Hypothalamus (tissue), 51 donors: ENCODE data around the gene SLC31A1.
"Not testable (repeated sequence)": the region's sequence is repeated elsewhere in the genome, so short reads cannot be mapped to it uniquely, and the experiment has no call there.

Source experiments
- DNase-seq, 51 donors: peaks; one replicate each; lab custom pipeline; 2025; lab: John Stamatoyannopoulos, UW

SLC31A1 gene

GRCh38 chr9:113219969-113220368 is 1.4 kb upstream of the SLC31A1 start:
- DNase-seq, result no peak

- DNase-seq, result peak in 1 of 51 donors; percentile 29
Measured at GRCh38 chr9:113220467-113221002, 809 bp upstream of the SLC31A1 start.

- DNase-seq, result peak in 3 of 51 donors; percentile 3 to 47 (median 18)
Measured at GRCh38 chr9:113221800-113222481, 597 bp downstream of the SLC31A1 start.

GRCh38 chr9:113222482-113222841 is 1.1 kb downstream of the SLC31A1 start:
- DNase-seq, result no peak

- no peak for DNase-seq
Measured at GRCh38 chr9:113223963-113224362, 2.6 kb downstream of the SLC31A1 start.

GRCh38 chr9:113227436-113227835 is 6.1 kb downstream of the SLC31A1 start:
- DNase-seq, result no peak

GRCh38 chr9:113228130-113228665 is 6.9 kb downstream of the SLC31A1 start:
- no peak for DNase-seq

GRCh38 chr9:113231701-113232100 is 10.4 kb downstream of the SLC31A1 start:
- DNase-seq, result no peak

GRCh38 chr9:113235701-113236255 is 14.4 kb downstream of the SLC31A1 start:
- not testable (repeated sequence) for DNase-seq

- DNase-seq, result no peak
Measured at GRCh38 chr9:113237026-113237425, 15.7 kb downstream of the SLC31A1 start.

GRCh38 chr9:113238202-113238858 is 17.0 kb downstream of the SLC31A1 start:
- no peak for DNase-seq

- no peak for DNase-seq
Measured at GRCh38 chr9:113238859-113239232, 17.5 kb downstream of the SLC31A1 start.

GRCh38 chr9:113241161-113241560 is 19.8 kb downstream of the SLC31A1 start:
- DNase-seq, result no peak

- DNase-seq, result no peak
Measured at GRCh38 chr9:113244556-113244955, 23.2 kb downstream of the SLC31A1 start.

- DNase-seq, result no peak
Measured at GRCh38 chr9:113245894-113246293, 24.6 kb downstream of the SLC31A1 start.

- no peak for DNase-seq
Measured at GRCh38 chr9:113246928-113247327, 25.6 kb downstream of the SLC31A1 start.

GRCh38 chr9:113247640-113248039 is 26.3 kb downstream of the SLC31A1 start:
- DNase-seq, result no peak

GRCh38 chr9:113249661-113250060 is 28.3 kb downstream of the SLC31A1 start:
- DNase-seq, result not testable (repeated sequence)

GRCh38 chr9:113250807-113251206 is 29.5 kb downstream of the SLC31A1 start:
- DNase-seq, result no peak

- DNase-seq, result no peak
Measured at GRCh38 chr9:113254991-113255390, 33.6 kb downstream of the SLC31A1 start.

- peak in 1 of 51 donors; percentile 0 for DNase-seq
Measured at GRCh38 chr9:113255438-113255837, 34.1 kb downstream of the SLC31A1 start.

GRCh38 chr9:113257863-113258262 is 36.5 kb downstream of the SLC31A1 start:
- DNase-seq, result no peak
